ENCODE results near the gene TBC1D8B.

TBC1D8B gene

GRCh38 chrX:106875151-106875550, 72.7 kb downstream of the TBC1D8B start:
- in situ Hi-C loops (cut with HindIII; ENCODE audit: low sequenced_read_pairs) = no loop called here
- TF ChIP-seq CTCF (IDR thresholded peaks at IDR 0.05; ENCODE audit: low read depth, low read length, missing control alignments) = no peak
- DNase-seq (ENCODE audit: low read depth) = no peak
- no peak overlapping the region for H3K4me3 ChIP-seq (ENCODE audit: low read depth, low read length)

- in situ Hi-C loops (cut with HindIII; ENCODE audit: low sequenced_read_pairs) = no loop called here
- TF ChIP-seq CTCF (IDR thresholded peaks at IDR 0.05; ENCODE audit: low read depth, low read length, missing control alignments) = no peak
- no peak overlapping the region for H3K4me3 ChIP-seq (ENCODE audit: low read depth, low read length)
- DNase-seq (ENCODE audit: low read depth) = no peak
These were observed 87.0 kb downstream of the TBC1D8B start for GRCh38 chrX:106889468-106889867.

- TF ChIP-seq CTCF (IDR thresholded peaks at IDR 0.05; ENCODE audit: low read depth, low read length, missing control alignments) = no peak
- H3K4me3 ChIP-seq (ENCODE audit: low read depth, low read length) = no peak overlapping the region
- no peak for DNase-seq (ENCODE audit: low read depth)
- in situ Hi-C loops (cut with HindIII; ENCODE audit: low sequenced_read_pairs) = no loop called here
These were observed 89.4 kb downstream of the TBC1D8B start for GRCh38 chrX:106891762-106892460.

GRCh38 chrX:106894392-106894909, 92.0 kb downstream of the TBC1D8B start:
- in situ Hi-C loops (cut with HindIII; ENCODE audit: low sequenced_read_pairs) = no loop called here
- DNase-seq (ENCODE audit: low read depth) = peak; percentile 49
- no peak overlapping the region for H3K4me3 ChIP-seq (ENCODE audit: low read depth, low read length)
- TF ChIP-seq CTCF (IDR thresholded peaks at IDR 0.05; ENCODE audit: low read depth, low read length, missing control alignments) = peak; percentile 86

GRCh38 chrX:106894978-106895452, 92.5 kb downstream of the TBC1D8B start:
- no peak for TF ChIP-seq CTCF (IDR thresholded peaks at IDR 0.05; ENCODE audit: low read depth, low read length, missing control alignments)
- H3K4me3 ChIP-seq (ENCODE audit: low read depth, low read length) = no peak overlapping the region
- in situ Hi-C loops (cut with HindIII; ENCODE audit: low sequenced_read_pairs) = no loop called here
- DNase-seq (ENCODE audit: low read depth) = peak; percentile 39

- no peak overlapping the region for H3K4me3 ChIP-seq (ENCODE audit: low read depth, low read length)
- in situ Hi-C loops (cut with HindIII; ENCODE audit: low sequenced_read_pairs) = no loop called here
- DNase-seq (ENCODE audit: low read depth) = no peak
- TF ChIP-seq CTCF (IDR thresholded peaks at IDR 0.05; ENCODE audit: low read depth, low read length, missing control alignments) = no peak
These were observed 94.8 kb downstream of the TBC1D8B start for GRCh38 chrX:106897259-106897658.
